H7 (cell line): ENCODE measurements around the gene NPHS1. TPM values are rescaled to one million over a fixed set of nuclear protein-coding genes. Genes with fewer than 3 reads are reported as not detected.
"Not testable (repeated sequence)": the region's sequence is repeated elsewhere in the genome, so short reads cannot be mapped to it uniquely, and the experiment has no call there.

Experiments
- DNase-seq: peaks from one replicate; pipeline ENCODE4 v3.0.0; 2012
- H3K27me3 ChIP-seq: 2 replicates; pipeline ENCODE4 v1.6.0; 2011; ENCODE audit warnings: mild to moderate bottlenecking, low read length; ENCODE audit not compliant: control insufficient read depth, insufficient read depth
- H3K36me3 ChIP-seq: replicated peaks from 2 replicates; pipeline ENCODE4 v1.5.1; 2011; ENCODE audit warnings: low read length; ENCODE audit not compliant: control insufficient read depth, insufficient read depth
- H3K4me3 ChIP-seq: 2 replicates; pipeline ENCODE4 v1.5.1; 2011; ENCODE audit warnings: low read depth, mild to moderate bottlenecking, control low read depth, low read length, moderate library complexity; ENCODE audit not compliant: insufficient read depth
- total RNA-seq: library from RNA; depleted of rRNA; stranded (reverse); fragments of >200 nt; shearing (Covaris generic); gene quantifications from 2 replicates; pipeline ENCODE4 v1.2.3, GENCODE V29; 2014

Gene NPHS1
- total RNA-seq, 1 experiment from 2014 or later: not detected

DNA sequence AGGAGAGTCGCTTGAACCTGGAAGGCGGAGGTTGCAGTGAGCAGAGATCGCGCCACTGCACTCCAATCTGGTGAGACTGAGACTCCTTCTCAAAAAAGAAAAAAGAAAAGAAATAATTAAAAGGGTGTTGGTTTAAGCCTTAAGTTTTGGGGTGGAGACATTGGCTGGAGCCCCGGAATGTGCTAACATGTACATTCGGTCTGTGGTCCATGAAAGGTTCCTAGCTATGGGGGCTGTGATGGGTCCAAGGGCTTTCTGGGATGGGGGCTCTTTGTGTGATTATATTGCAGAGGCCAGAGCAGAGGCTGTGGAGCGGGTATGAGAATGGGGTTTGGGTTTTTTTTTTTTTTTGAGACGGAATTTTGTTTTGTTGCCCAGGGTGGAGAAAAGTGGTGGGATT is 33.6 kb upstream of the NPHS1 start:
- Histone ChIP-seq H3K4me3 (no peak overlapping the region), H3K27me3 (no peaks in the 10 kb centered on the region; the same call in 1 of the 2 replicates), H3K36me3 (peaks cover 11% of the 10 kb centered on the region)
- DNase-seq: no peak

DNA sequence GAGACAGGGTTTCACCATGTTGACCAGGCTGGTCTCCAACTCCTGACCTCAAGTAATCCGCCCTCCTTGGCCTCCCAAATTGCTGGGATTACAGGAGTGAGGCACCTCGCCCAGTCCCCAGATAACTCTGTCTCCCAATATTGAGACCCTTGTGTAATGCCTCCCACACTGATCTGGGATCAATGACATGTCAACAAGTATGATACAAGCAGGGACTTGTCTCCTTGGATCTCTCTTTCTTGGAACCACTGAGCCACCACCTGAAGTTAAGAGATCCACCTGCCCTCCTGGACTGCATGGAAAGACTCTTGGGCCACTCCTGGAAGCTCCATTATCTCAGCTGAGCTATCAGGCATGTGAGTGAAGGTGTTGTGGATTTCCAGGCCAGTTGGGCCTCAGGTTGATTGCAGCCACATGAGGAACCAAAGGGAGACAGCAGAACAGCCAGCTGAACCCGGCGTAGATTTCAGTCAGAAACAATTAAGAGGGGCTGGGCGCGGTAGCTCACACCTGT is 33.0 kb upstream of the NPHS1 start:
- no peaks in the 10 kb centered on the region; the same call in 1 of the 2 replicates for H3K27me3 ChIP-seq

DNA sequence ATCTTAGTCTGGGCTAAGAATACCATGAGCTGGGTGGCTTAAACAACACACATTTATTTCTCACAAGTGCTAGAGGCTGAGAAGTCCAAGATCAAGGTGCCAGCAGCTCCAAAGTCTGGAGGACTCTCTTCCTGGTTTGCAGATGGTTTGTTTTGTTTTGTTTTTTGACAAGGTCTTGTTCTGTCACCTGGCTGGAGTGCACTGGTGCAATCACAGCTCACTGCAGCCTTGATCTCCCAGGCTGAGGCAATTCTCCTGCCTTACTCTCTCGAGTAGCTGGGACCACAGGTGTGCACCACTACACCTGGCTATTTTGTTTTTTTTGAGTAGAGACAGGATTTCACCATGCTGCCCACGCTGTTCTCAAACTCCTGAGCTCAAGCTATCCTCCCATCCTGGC is 31.6 kb upstream of the NPHS1 start:
- Histone ChIP-seq H3K4me3 (no peak overlapping the region), H3K27me3 (peaks cover 5% of the 10 kb centered on the region; the same call in 1 of the 2 replicates), H3K36me3 (peaks cover 6% of the 10 kb centered on the region)
- DNase-seq: no peak

More for the DNA sequence above, 33.0 kb upstream of the NPHS1 start:
- Histone ChIP-seq H3K36me3 (peaks cover 11% of the 10 kb centered on the region), H3K4me3 (no peak overlapping the region)
- no peak for DNase-seq

DNA sequence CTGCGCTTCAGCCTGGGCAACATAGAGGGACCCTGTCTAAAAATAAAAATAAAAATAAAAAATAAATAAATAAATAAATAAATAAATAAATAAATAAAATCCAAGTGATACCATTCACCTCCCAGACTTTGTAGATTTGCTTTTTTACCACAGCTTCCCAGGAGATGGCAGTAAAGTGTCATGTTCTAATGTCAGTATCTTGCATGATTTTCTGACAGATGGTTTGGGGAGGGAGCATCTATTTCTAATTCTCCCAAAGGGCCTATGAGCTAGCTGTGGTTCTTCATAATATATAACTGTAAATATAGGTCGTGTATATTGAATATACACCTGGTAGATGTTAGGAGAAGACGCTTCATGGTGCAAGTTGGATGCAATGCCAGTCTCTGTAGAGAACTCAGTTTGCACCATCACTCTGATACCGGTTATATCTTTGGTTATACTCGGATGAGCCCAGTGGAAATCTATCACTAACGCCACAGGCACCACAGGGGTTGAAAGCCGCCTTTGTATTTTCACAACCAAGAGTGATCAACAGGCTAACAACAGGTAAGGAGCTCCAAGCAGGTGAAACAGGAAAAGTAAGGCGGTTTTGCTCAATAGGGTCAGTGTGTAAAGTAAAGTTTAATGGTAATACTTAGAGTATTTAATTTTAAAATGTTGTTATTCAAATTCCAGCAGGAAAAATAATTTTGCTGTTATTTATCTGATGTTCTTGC is 30.0 kb upstream of the NPHS1 start:
- Histone ChIP-seq H3K27me3 (peaks cover 11% of the 10 kb centered on the region; the same call in 1 of the 2 replicates), H3K4me3 (no peak overlapping the region), H3K36me3 (no peaks in the 10 kb centered on the region)
- DNase-seq: peak; percentile 72

DNA sequence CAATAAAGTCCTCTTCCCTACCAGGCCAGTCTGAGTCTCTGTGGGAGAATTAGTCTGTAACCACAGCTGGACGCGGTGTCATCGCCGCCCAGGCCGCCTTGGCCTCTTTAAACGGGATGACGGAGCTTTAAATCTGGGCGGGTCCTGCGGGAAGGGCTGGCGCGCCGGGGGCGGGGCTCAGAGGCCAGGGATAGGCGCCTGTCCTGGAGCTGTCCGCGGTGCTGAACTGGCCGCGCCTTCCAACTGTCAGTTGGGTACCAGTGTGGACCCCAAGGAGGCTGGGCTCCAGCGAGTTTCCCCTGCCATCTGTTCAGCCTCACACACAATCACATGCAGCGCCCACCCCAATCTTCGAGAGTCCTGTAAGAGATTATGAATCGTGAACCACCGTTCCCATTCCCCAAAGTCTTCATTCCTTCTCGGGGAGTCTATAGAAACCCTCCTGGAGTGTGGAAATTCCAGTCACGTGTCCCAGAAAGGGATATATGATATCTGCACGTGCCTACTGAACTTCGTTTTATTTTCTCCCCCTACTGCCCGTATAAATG is 27.5 kb upstream of the NPHS1 start:
- H3K27me3 ChIP-seq: peaks cover 13% of the 10 kb centered on the region; the same call in 1 of the 2 replicates
- H3K36me3 ChIP-seq: no peaks in the 10 kb centered on the region; the same call in 1 of the 2 replicates
- H3K4me3 ChIP-seq: no peak overlapping the region
- DNase-seq: peak; percentile 96

DNA sequence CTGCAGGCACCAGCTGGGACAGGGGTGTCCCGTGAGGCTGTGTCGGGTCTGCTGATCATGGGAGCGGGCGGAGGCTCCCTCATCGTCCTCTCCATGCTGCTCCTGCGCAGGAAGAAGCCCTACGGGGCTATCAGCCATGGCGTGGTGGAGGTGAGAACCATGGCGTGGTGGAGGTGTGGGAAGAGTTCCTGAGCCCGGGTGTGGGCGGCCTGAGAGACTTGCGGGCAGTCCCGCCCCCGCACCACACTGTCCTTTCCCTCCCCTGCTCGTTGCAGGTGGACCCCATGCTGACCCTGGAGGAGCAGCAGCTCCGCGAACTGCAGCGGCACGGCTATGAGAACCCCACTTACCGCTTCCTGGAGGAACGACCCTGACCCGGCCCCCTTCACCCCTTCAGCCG is 26.8 kb upstream of the NPHS1 start:
- no peak overlapping the region for H3K4me3 ChIP-seq
- DNase-seq: peak; percentile 69
- peaks cover 13% of the 10 kb centered on the region; the same call in 1 of the 2 replicates for H3K27me3 ChIP-seq
- H3K36me3 ChIP-seq: no peaks in the 10 kb centered on the region; the same call in 1 of the 2 replicates

DNA sequence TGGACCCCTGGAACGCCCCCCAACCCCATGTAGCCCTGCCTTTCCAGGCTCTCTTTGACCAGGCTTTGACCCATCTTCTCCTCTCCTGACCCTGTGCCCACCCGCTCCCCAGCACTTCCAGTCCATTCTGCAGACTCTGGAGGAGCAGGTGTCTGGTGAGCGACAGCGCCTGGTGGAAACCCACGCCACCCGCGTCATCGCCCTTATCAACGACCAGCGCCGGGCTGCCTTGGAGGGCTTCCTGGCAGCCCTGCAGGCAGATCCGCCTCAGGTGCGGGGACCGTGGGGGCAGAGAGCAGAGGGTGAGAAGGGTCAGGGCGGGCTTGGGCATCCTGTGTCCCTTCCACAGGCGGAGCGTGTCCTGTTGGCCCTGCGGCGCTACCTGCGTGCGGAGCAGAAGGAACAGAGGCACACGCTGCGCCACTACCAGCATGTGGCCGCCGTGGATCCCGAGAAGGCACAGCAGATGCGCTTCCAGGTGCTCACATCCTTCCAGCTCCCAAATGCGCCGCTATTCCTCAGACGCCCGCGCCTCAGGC is 22.2 kb upstream of the NPHS1 start:
- no peak overlapping the region for H3K4me3 ChIP-seq
- H3K36me3 ChIP-seq: no peaks in the 10 kb centered on the region; the same call in 1 of the 2 replicates
- DNase-seq: no peak
- H3K27me3 ChIP-seq: peaks cover 13% of the 10 kb centered on the region; the same call in 1 of the 2 replicates

DNA sequence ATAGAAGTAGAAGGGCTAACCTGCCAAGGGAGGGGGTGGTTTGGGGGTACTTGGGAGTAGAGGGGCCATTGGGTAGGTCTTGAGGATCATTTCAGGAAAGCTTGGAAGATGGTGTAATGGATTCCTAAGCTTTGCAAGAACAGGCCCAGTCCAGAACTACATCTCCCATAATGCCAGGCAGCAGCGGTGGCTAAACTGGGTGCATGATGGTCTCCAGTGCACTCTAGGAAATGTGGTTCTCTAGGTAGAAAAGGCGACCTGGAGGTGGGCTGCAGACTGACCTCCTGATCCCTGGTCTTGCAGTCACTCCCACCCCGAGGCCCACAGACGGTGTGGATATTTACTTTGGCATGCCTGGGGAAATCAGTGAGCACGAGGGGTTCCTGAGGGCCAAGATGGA is 19.9 kb upstream of the NPHS1 start:
- Histone ChIP-seq H3K4me3 (no peak overlapping the region), H3K36me3 (no peaks in the 10 kb centered on the region; the same call in 1 of the 2 replicates), H3K27me3 (peaks cover 21% of the 10 kb centered on the region)
- peak; percentile 58 for DNase-seq

DNA sequence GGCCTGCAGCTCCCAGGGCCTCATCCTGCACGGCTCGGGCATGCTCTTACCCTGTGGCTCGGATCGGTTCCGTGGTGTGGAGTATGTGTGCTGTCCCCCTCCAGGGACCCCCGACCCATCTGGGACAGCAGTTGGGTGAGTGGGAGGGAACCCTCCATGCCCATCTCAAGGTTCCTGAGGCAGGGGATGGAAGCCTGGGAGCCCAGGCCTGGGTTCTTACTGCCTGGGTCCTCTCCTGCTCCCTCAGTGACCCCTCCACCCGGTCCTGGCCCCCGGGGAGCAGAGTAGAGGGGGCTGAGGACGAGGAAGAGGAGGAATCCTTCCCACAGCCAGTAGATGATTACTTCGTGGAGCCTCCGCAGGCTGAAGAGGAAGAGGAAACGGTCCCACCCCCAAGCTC is 19.3 kb upstream of the NPHS1 start:
- Histone ChIP-seq H3K36me3 (no peaks in the 10 kb centered on the region; the same call in 1 of the 2 replicates), H3K4me3 (no peak overlapping the region), H3K27me3 (peaks cover 21% of the 10 kb centered on the region)
- DNase-seq: no peak

DNA sequence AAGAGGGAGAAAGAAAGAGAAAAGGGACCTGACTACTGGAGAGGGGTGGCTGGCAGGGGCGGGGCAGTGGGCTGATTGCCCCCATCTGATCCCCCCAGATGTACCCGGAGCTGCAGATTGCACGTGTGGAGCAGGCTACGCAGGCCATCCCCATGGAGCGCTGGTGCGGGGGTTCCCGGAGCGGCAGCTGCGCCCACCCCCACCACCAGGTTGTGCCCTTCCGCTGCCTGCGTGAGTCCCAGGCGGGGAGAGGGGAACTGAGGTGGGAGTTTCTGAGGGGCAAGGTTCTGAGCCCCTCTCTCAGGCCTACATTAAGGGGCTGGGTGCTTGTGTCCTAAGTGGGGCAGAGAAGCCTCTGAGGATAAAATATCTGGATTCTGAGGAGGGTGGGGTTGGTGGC is 18.5 kb upstream of the NPHS1 start:
- Histone ChIP-seq H3K36me3 (no peaks in the 10 kb centered on the region), H3K27me3 (peaks cover 27% of the 10 kb centered on the region), H3K4me3 (peak overlapping the region; percentile 10; the same call in 1 of the 2 replicates)
- DNase-seq: peak; percentile 83

DNA sequence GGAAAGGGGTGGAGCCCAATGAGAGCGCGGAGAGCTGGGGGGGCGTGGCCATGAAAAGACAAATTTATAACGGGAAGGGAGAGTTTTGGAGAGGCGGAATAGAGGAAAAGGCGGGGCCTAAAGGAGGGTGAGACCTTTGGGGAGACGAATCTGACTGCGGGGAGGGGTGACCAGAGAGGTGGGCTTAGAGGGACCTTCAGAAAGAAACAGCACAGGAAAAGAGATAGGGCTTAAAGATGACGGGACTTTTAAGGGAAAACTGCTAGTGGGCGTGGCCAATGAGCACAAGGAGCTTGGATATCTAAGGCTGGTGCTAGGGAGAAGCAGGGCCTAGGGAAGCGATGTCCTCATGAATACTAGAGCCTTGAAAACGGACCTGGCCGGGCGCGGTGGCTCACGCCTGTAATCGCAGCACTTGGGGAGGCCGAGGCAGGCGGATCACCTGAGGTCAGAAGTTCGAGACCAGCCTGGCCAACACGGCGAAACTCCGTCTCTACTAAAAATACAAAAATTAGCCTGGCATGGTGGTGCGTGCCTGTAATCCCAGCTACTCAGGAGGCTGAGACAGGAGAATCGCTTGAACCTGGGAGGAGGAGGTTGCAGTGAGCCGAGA is 17.9 kb upstream of the NPHS1 start:
- H3K27me3 ChIP-seq: peaks cover 33% of the 10 kb centered on the region
- H3K36me3 ChIP-seq: not testable (repeated sequence)
- DNase-seq: peak; percentile 91
- H3K4me3 ChIP-seq: peak overlapping the region; percentile 47

DNA sequence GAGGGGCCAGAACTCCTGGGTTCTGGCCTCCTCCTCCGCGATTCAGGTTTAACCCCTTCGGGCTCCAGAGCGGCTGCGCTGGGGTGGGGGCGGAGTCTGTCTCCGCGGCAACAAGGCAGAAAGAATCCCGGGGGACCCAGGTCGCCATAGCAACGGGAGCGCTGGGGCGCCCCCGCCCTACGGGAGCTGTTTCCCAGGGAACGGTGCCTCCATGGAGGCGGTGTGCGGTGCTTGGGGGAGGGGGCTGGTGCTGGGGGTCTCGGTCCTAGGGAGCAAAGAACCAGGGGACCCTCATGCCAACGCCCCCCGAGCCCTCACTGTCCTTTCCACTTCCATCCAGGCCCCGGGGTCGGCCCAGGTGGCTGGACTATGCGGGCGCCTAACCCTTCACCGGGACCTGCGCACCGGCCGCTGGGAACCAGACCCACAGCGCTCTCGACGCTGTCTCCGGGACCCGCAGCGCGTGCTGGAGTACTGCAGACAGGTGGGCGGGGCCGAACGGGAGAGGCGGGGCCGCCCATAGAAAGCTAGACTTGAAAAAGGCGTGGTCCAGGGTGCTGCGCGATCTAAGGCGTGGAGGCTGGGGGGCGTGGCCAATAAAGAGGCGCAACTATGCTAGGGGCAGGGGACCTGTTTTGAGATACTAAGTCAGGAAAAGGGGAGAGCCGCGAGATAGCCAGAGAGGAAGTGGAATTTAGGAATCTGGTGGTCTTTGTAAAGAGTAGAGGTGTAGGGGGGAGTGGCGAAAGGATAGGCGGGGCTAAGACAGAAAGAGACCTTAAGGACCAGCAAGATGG is 17.2 kb upstream of the NPHS1 start:
- H3K4me3 ChIP-seq: peak overlapping the region; percentile 47
- H3K36me3 ChIP-seq: no peaks in the 10 kb centered on the region
- peaks cover 37% of the 10 kb centered on the region for H3K27me3 ChIP-seq
- peak; percentile 94 for DNase-seq

DNA sequence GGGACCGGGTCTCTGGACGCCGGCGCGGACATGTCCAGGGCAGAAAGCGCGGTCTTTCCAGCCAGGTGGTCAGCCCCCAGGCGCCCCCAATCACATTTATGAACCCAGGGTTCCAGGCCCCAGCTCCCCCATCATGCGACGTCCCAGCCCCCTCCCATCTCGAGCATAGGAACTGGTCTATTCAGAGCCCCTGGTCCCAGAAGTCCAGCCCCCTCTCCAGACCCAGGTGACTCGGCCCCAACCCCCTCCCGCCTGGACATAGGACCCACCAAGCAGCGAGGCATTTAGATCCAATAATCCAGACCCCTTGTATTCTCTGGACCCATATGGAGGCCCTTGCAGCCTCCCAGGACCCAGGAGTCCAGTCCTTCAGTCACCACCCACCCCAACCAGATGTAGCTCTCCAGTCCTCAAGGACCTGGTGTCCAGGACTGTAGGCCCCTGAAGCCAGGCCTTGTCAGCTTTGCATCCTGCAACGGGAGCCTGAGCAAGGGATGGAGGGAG is 16.6 kb upstream of the NPHS1 start:
- H3K4me3 ChIP-seq: peak overlapping the region; percentile 47
- H3K27me3 ChIP-seq: peaks cover 41% of the 10 kb centered on the region
- DNase-seq: no peak
- H3K36me3 ChIP-seq: no peaks in the 10 kb centered on the region
